Mesendoderm (in vitro differentiated cells): ENCODE measurements around the gene SCGN.

ENCODE experiments used
- DNase-seq: peaks from one replicate; pipeline ENCODE4 v3.0.0; 2013
- H2AK5ac ChIP-seq: 2 replicates; pipeline ENCODE4 v1.6.1; 2013; ENCODE audit warnings: low read length, inconsistent platforms
- H2BK120ac ChIP-seq: 2 replicates; pipeline ENCODE4 v1.6.1; 2013; ENCODE audit warnings: low read depth, mild to moderate bottlenecking, low read length, moderate library complexity, mixed read lengths
- H2BK15ac ChIP-seq: replicated peaks from 2 replicates; pipeline ENCODE4 v1.6.1; 2013; ENCODE audit warnings: low read depth, mild to moderate bottlenecking, moderate library complexity
- H2BK5ac ChIP-seq: 2 replicates; pipeline ENCODE4 v1.6.1; 2013; ENCODE audit warnings: low read length, inconsistent platforms
- H3K18ac ChIP-seq: 2 replicates; pipeline ENCODE4 v1.6.1; 2013; ENCODE audit warnings: mild to moderate bottlenecking, low read length, mixed read lengths
- H3K23ac ChIP-seq: one replicate; pipeline ENCODE4 v1.6.1; 2013; ENCODE audit warnings: low read length
- H3K27ac ChIP-seq: 2 replicates; pipeline ENCODE4 v1.5.1; 2013; ENCODE audit warnings: low read depth, mild to moderate bottlenecking, inconsistent platforms, low read length, moderate library complexity
- H3K27me3 ChIP-seq: 2 replicates; pipeline ENCODE4 v1.6.1; 2013; ENCODE audit warnings: low read length, control low read depth, mild to moderate bottlenecking, inconsistent platforms; ENCODE audit not compliant: insufficient read depth, poor library complexity
- H3K36me3 ChIP-seq: 2 replicates; pipeline ENCODE4 v1.6.1; 2013; ENCODE audit warnings: low read length, inconsistent platforms; ENCODE audit not compliant: control insufficient read depth, insufficient read depth
- H3K4ac ChIP-seq: one replicate; pipeline ENCODE4 v1.6.1; 2013; ENCODE audit warnings: low read depth, mild to moderate bottlenecking, low read length, moderate library complexity
- H3K4me1 ChIP-seq: 2 replicates; pipeline ENCODE4 v1.6.1; 2013; ENCODE audit warnings: low read depth, low read length, inconsistent platforms; ENCODE audit not compliant: control insufficient read depth
- H3K4me2 ChIP-seq: 2 replicates; pipeline ENCODE4 v1.6.1; 2013; ENCODE audit warnings: low read length
- H3K4me3 ChIP-seq: 2 replicates; pipeline ENCODE4 v1.5.1; 2013; ENCODE audit warnings: mild to moderate bottlenecking, low read length
- H3K56ac ChIP-seq: one replicate; pipeline ENCODE4 v1.6.1; 2013; ENCODE audit warnings: low read length
- H3K79me1 ChIP-seq: 2 replicates; pipeline ENCODE4 v1.6.1; 2013; ENCODE audit warnings: low read length, inconsistent platforms
- H3K79me2 ChIP-seq: 2 replicates; pipeline ENCODE4 v1.6.1; 2013; ENCODE audit warnings: mild to moderate bottlenecking, low read length; ENCODE audit not compliant: control insufficient read depth, insufficient read depth
- H3K9ac ChIP-seq: 2 replicates; pipeline ENCODE4 v1.6.1; 2013; ENCODE audit warnings: low read length, inconsistent platforms
- H4K5ac ChIP-seq: one replicate; pipeline ENCODE4 v1.6.1; 2013; ENCODE audit warnings: low read length
- H4K8ac ChIP-seq: one replicate; pipeline ENCODE4 v1.6.1; 2013; ENCODE audit warnings: low read depth, mild to moderate bottlenecking, control low read depth, low read length, moderate library complexity
- WGBS: extraction: QIAGEN DNeasy Blood & Tissue Kit; methylation state at CpG from one replicate; pipeline ENCODE4 v1.1.7; 2013; ENCODE audit warnings: low lambda C conversion rate, missing lambda C conversion rate; ENCODE audit not compliant: insufficient coverage; ENCODE audit errors: extremely low coverage; 5-methylcytosine and 5-hydroxymethylcytosine counted together

Gene SCGN

GRCh38 chr6:25620391-25620790 lies 31.6 kb upstream of the SCGN start:
- Histone ChIP-seq H3K4me1 (no peaks in the 10 kb centered on the region), H3K56ac (no peak overlapping the region), H3K27ac (no peak overlapping the region), H2BK120ac (no peak overlapping the region), H2BK5ac (no peak overlapping the region), H3K4ac (no peak overlapping the region), H3K4me2 (no peak overlapping the region), H3K4me3 (no peak overlapping the region), H2AK5ac (no peak overlapping the region), H2BK15ac (no peak overlapping the region), H3K36me3 (no peaks in the 10 kb centered on the region), H3K23ac (no peak overlapping the region), H3K79me2 (no peaks in the 10 kb centered on the region), H4K8ac (no peak overlapping the region), H3K79me1 (no peaks in the 10 kb centered on the region), H4K5ac (no peak overlapping the region), H3K18ac (no peak overlapping the region), H3K9ac (no peak overlapping the region), H3K27me3 (no peaks in the 10 kb centered on the region)
- no CpG with 5 or more reads among the region's 2 CpGs for WGBS
- DNase-seq, result no peak

- H2AK5ac ChIP-seq, result no peak overlapping the region
- H3K79me2 ChIP-seq, result no peaks in the 10 kb centered on the region
Observed at GRCh38 chr6:25623065-25623464, 28.9 kb upstream of the SCGN start.

DNA sequence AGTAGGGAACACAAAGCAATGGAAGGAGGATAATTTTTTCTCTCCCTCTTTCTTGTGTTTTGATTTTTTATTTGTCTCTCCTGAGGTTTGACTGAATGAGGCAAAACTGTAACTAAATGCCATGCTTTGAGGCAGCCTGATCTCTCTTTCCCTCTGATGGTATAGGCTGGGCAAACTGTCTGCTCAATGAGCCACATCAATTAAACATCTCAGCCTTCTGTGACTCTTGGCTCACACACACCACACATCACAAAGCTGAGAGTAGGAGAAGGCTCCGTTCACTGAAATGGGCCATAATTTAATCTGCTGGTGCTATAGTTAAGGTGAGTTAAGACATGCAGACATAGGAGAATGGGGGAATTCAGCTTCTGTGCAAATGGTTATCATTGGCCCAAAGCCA lies 28.1 kb upstream of the SCGN start:
- Histone ChIP-seq H4K8ac (no peak overlapping the region), H3K4me1 (peaks cover 4% of the 10 kb centered on the region), H2BK5ac (no peak overlapping the region), H3K27ac (no peak overlapping the region), H2BK15ac (no peak overlapping the region), H3K27me3 (no peaks in the 10 kb centered on the region), H2BK120ac (no peak overlapping the region), H3K79me1 (no peaks in the 10 kb centered on the region), H3K4me2 (no peak overlapping the region), H3K23ac (no peak overlapping the region), H2AK5ac (no peak overlapping the region), H3K79me2 (no peaks in the 10 kb centered on the region), H3K4me3 (no peak overlapping the region), H4K5ac (no peak overlapping the region), H3K9ac (no peak overlapping the region), H3K36me3 (no peaks in the 10 kb centered on the region), H3K18ac (no peak overlapping the region), H3K4ac (no peak overlapping the region), H3K56ac (no peak overlapping the region)
- DNase-seq, result no peak
- no CpG with 5 or more reads among the region's 1 CpG for WGBS

More at GRCh38 chr6:25623065-25623464, 28.9 kb upstream of the SCGN start:
- H3K79me1 ChIP-seq, result no peaks in the 10 kb centered on the region
- no peak overlapping the region for H3K4me3 ChIP-seq
- H3K56ac ChIP-seq, result no peak overlapping the region
- H2BK120ac ChIP-seq, result no peak overlapping the region
- H3K4me2 ChIP-seq, result no peak overlapping the region
- no peak for DNase-seq
- H2BK15ac ChIP-seq, result no peak overlapping the region
- H3K36me3 ChIP-seq, result no peaks in the 10 kb centered on the region
- H4K5ac ChIP-seq, result no peak overlapping the region
- WGBS, result no CpG with 5 or more reads among the region's 1 CpG
- H3K4ac ChIP-seq, result no peak overlapping the region
- no peak overlapping the region for H3K23ac ChIP-seq
- H4K8ac ChIP-seq, result no peak overlapping the region
- peaks cover 4% of the 10 kb centered on the region for H3K4me1 ChIP-seq
- no peak overlapping the region for H3K9ac ChIP-seq
- no peak overlapping the region for H2BK5ac ChIP-seq
- H3K18ac ChIP-seq, result no peak overlapping the region
- H3K27me3 ChIP-seq, result no peaks in the 10 kb centered on the region
- no peak overlapping the region for H3K27ac ChIP-seq

DNA sequence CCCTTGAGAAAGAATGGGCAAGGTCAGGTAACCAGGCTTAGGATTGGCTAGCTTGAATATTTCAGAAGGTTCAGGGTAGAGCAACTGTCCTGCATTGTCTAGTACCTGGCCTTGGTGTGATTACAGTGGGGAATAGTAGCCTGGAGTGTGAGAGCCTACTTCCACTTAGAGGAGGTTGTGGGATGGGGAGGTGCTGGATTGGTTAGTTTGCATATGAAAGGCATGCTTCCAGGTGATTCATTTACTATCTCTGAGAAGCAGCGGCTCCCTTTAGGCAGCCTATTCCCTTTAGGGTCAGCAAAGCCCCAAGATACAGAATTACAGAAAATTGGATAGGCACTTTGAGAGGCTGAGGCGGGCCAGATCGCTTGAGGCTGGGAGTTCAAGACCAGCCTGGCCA lies 25.0 kb upstream of the SCGN start:
- WGBS, result no CpG with 5 or more reads among the region's 3 CpGs

DNA sequence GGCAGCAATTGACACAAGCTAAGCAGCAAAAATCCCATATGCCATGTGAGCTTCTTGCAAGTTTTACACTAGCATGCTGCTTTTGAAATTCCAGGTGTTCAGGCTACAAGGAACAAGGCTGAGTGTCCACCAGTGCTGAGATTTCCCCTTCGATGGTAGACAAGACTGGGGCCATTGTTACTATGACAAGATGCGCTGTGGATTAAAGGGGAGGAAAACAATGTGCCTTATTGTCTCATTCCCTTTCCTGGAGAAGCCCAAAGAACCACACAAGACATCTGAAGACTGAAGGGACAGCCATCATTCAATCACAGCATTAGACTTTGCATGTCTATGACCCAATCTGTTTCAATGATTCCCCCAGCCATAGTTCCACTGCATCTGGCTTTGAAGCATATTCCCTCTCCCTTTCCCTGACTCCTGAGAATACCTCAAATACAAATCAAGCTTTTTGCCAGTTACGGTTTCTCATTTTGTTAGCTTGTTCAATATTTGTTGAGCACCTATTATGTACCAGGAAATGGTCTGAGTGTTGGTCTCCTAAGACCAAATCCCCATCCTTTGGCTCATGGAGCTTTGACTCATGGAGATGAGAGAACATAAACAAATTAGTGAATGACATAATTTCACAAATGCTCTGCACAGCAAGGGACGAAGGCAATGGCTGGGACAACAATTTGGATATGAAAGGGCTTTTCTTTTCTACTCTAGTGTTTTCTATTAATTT lies 23.4 kb upstream of the SCGN start:
- no peak overlapping the region for H4K8ac ChIP-seq
- no peak overlapping the region for H2AK5ac ChIP-seq
- H3K4me1 ChIP-seq, result peaks cover 6% of the 10 kb centered on the region
- H4K5ac ChIP-seq, result no peak overlapping the region
- no peak overlapping the region for H3K27ac ChIP-seq
- H3K27me3 ChIP-seq, result no peaks in the 10 kb centered on the region
- no CpG with 5 or more reads among the region's 4 CpGs for WGBS
- no peak overlapping the region for H3K56ac ChIP-seq
- H3K79me1 ChIP-seq, result no peaks in the 10 kb centered on the region
- no peak overlapping the region for H3K9ac ChIP-seq
- H2BK5ac ChIP-seq, result no peak overlapping the region
- no peak overlapping the region for H2BK120ac ChIP-seq
- no peak overlapping the region for H3K23ac ChIP-seq
- H3K4ac ChIP-seq, result no peak overlapping the region
- H3K18ac ChIP-seq, result no peak overlapping the region
- no peaks in the 10 kb centered on the region for H3K79me2 ChIP-seq
- no peak overlapping the region for H3K4me3 ChIP-seq
- H3K4me2 ChIP-seq, result no peak overlapping the region
- H3K36me3 ChIP-seq, result no peaks in the 10 kb centered on the region
- no peak overlapping the region for H2BK15ac ChIP-seq
- no peak for DNase-seq

More for the DNA sequence above, 25.0 kb upstream of the SCGN start:
- Histone ChIP-seq H3K4me3 (no peak overlapping the region), H3K9ac (no peak overlapping the region), H4K8ac (no peak overlapping the region), H4K5ac (no peak overlapping the region), H2AK5ac (no peak overlapping the region), H3K4me1 (peaks cover 6% of the 10 kb centered on the region), H2BK5ac (no peak overlapping the region), H3K27me3 (no peaks in the 10 kb centered on the region), H3K18ac (no peak overlapping the region), H3K56ac (no peak overlapping the region), H3K23ac (no peak overlapping the region), H2BK120ac (no peak overlapping the region), H2BK15ac (no peak overlapping the region), H3K79me1 (no peaks in the 10 kb centered on the region), H3K4me2 (no peak overlapping the region), H3K36me3 (no peaks in the 10 kb centered on the region), H3K79me2 (no peaks in the 10 kb centered on the region), H3K4ac (no peak overlapping the region), H3K27ac (no peak overlapping the region)
- DNase-seq, result peak; percentile 65

- H3K36me3 ChIP-seq, result no peaks in the 10 kb centered on the region
- H3K4me1 ChIP-seq, result peaks cover 6% of the 10 kb centered on the region
- H3K27me3 ChIP-seq, result no peaks in the 10 kb centered on the region
- H3K56ac ChIP-seq, result no peak overlapping the region
- H3K4me2 ChIP-seq, result no peak overlapping the region
- H2AK5ac ChIP-seq, result no peak overlapping the region
- no peak overlapping the region for H4K5ac ChIP-seq
- no peak overlapping the region for H4K8ac ChIP-seq
- H3K18ac ChIP-seq, result no peak overlapping the region
- no peak overlapping the region for H3K27ac ChIP-seq
- no peaks in the 10 kb centered on the region for H3K79me1 ChIP-seq
- no peak overlapping the region for H3K9ac ChIP-seq
- H3K79me2 ChIP-seq, result no peaks in the 10 kb centered on the region
- no peak overlapping the region for H2BK5ac ChIP-seq
- no peak overlapping the region for H3K4ac ChIP-seq
- H2BK120ac ChIP-seq, result no peak overlapping the region
- H3K4me3 ChIP-seq, result no peak overlapping the region
- no peak overlapping the region for H2BK15ac ChIP-seq
- WGBS, result no CpG with 5 or more reads among the region's 4 CpGs
- H3K23ac ChIP-seq, result no peak overlapping the region
- DNase-seq, result no peak
Observed at GRCh38 chr6:25629198-25629576, 22.8 kb upstream of the SCGN start.
